H1 (cell line): ENCODE results near the gene MECR. TPM values are rescaled to one million over a fixed set of nuclear protein-coding genes. Genes with fewer than 3 reads are reported as not detected.
A peak's percentile ranks its signal among the peaks of the same experiment; 100 is the strongest.

Source experiments
- CTCF ChIA-PET: fragments of 300-600 bp; sonication (Branson Sonifier 250); formaldehyde crosslinking; loops from one replicate; lab custom pipeline; 2021; ENCODE audit not compliant: partially characterized antibody; lab: Charles Lee
- POLR2A ChIA-PET: fragments of 300-600 bp; sonication (Branson Sonifier 250); formaldehyde crosslinking; loops from one replicate; lab custom pipeline; 2021; ENCODE audit warnings: inconsistent platforms; ENCODE audit not compliant: partially characterized antibody; lab: Charles Lee
- DNase-seq, 2 experiments: peaks; one replicate each; pipeline versions ENCODE4 v3.0.0 to v3.0.0-alpha.2; 2010 to 2022; ENCODE audit warnings: low spot score in 2 of 2, low read depth in 1 of 2, mixed read lengths in 1 of 2
- FAIRE-seq: peaks from 2 replicates; lab custom pipeline; 2011; peaks lifted over from hg19 to GRCh38; lab: Jason Lieb, UNC
- H2AFZ ChIP-seq: 2 replicates; pipeline ENCODE4 v1.8.1; 2012; ENCODE audit warnings: low read length, inconsistent platforms
- H2AK5ac ChIP-seq: 2 replicates; pipeline ENCODE4 v1.6.1; 2013; ENCODE audit warnings: low read depth, low read length
- H2BK120ac ChIP-seq: replicated peaks from 2 replicates; pipeline ENCODE3; 2013; ENCODE audit warnings: low read depth, low read length, inconsistent platforms
- H2BK12ac ChIP-seq: 2 replicates; pipeline ENCODE4 v1.6.1; 2013; ENCODE audit warnings: low read depth, low read length
- H2BK15ac ChIP-seq: 2 replicates; pipeline ENCODE4 v1.6.1; 2013; ENCODE audit warnings: low read length
- H2BK20ac ChIP-seq: 2 replicates; pipeline ENCODE4 v1.6.1; 2013; ENCODE audit warnings: low read length
- H2BK5ac ChIP-seq: 2 replicates; pipeline ENCODE4 v1.6.1; 2013; ENCODE audit warnings: low read depth, low read length
- H3K14ac ChIP-seq: 2 replicates; pipeline ENCODE4 v1.6.1; 2013; ENCODE audit warnings: inconsistent platforms; ENCODE audit not compliant: insufficient read length
- H3K18ac ChIP-seq: 2 replicates; pipeline ENCODE4 v1.6.1; 2013; ENCODE audit warnings: low read length; ENCODE audit errors: extremely low read depth
- H3K23ac ChIP-seq: 2 replicates; pipeline ENCODE4 v1.6.1; 2013; ENCODE audit warnings: inconsistent platforms; ENCODE audit not compliant: insufficient read length
- H3K23me2 ChIP-seq: 2 replicates; pipeline ENCODE4 v1.6.1; 2013; ENCODE audit warnings: low read depth, low read length
- H3K27ac ChIP-seq: 2 replicates; pipeline ENCODE4 v1.6.1; 2011; ENCODE audit warnings: low read depth, low read length, inconsistent platforms
- H3K27me3 ChIP-seq, 4 experiments: replicated peaks in 1 of 4; 1 replicate in 1 of 4; 2 replicates in 3 of 4; pipeline versions ENCODE4 v1.6.1 to v1.8.1; 2011 to 2013; ENCODE audit warnings: low read length in 3 of 4, mild to moderate bottlenecking in 3 of 4, inconsistent platforms in 2 of 4, mixed read lengths in 2 of 4, moderate library complexity in 1 of 4; ENCODE audit not compliant: control insufficient read depth in 3 of 4, insufficient read depth in 3 of 4; ENCODE audit errors: extremely low read depth in 1 of 4
- H3K36me3 ChIP-seq, 4 experiments: 2 replicates each; pipeline versions ENCODE4 v1.6.1 to v1.8.1; 2011 to 2013; ENCODE audit warnings: mild to moderate bottlenecking in 4 of 4, low read length in 3 of 4, moderate library complexity in 2 of 4, control low read depth in 1 of 4, inconsistent platforms in 1 of 4; ENCODE audit not compliant: insufficient read depth in 4 of 4, control insufficient read depth in 2 of 4
- H3K4ac ChIP-seq: replicated peaks from 2 replicates; pipeline ENCODE3; 2013; ENCODE audit warnings: low read length, low read depth, mixed read lengths, inconsistent platforms; ENCODE audit not compliant: insufficient read length
- H3K4me1 ChIP-seq, 4 experiments: replicated peaks in 1 of 4; 1 replicate in 1 of 4; 2 replicates in 3 of 4; pipeline versions ENCODE4 v1.6.1 to v1.8.1; 2011 to 2013; ENCODE audit warnings: low read length in 3 of 4, inconsistent platforms in 2 of 4, mixed read lengths in 1 of 4; ENCODE audit not compliant: insufficient read depth in 4 of 4, control insufficient read depth in 3 of 4
- H3K4me2 ChIP-seq, 2 experiments: 2 replicates each; pipeline versions ENCODE4 v1.6.1 to v1.8.1; 2011 to 2013; ENCODE audit warnings: low read depth in 2 of 2, low read length in 2 of 2, control low read depth in 1 of 2, inconsistent platforms in 1 of 2, mild to moderate bottlenecking in 1 of 2; ENCODE audit not compliant: insufficient read depth in 1 of 2
- H3K4me3 ChIP-seq, 4 experiments: fragments of 200-600, 300-600 bp in 1 of 4; sonication (generic), shearing (Covaris generic), sonication (Bioruptor Twin) in 1 of 4; 2 replicates each; pipeline versions ENCODE4 v1.5.1 to v1.8.1; 2011 to 2016; ENCODE audit warnings: low read length in 4 of 4, low read depth in 3 of 4, control low read depth in 2 of 4, inconsistent platforms in 2 of 4, mild to moderate bottlenecking in 2 of 4, mixed read lengths in 1 of 4, moderate library complexity in 1 of 4; ENCODE audit not compliant: insufficient read depth in 2 of 4; ENCODE audit errors: extremely low read depth in 1 of 4
- H3K56ac ChIP-seq: replicated peaks from 2 replicates; pipeline ENCODE3; 2013; ENCODE audit warnings: low read depth, mild to moderate bottlenecking, mixed read lengths, low read length, inconsistent platforms; ENCODE audit not compliant: insufficient read length
- H3K79me1 ChIP-seq: 2 replicates; pipeline ENCODE4 v1.6.1; 2013; ENCODE audit warnings: low read depth, low read length, control low read depth
- H3K79me2 ChIP-seq, 2 experiments: 2 replicates each; pipeline versions ENCODE4 v1.6.1 to v1.8.1; 2012 to 2013; ENCODE audit warnings: low read length in 2 of 2, mild to moderate bottlenecking in 2 of 2, inconsistent platforms in 1 of 2; ENCODE audit not compliant: insufficient read depth in 2 of 2, control insufficient read depth in 1 of 2
- H3K9ac ChIP-seq, 4 experiments: replicated peaks in 1 of 4; 1 replicate in 1 of 4; 2 replicates in 3 of 4; pipeline versions ENCODE4 v1.6.1 to v1.8.1; 2011 to 2013; ENCODE audit warnings: low read depth in 3 of 4, low read length in 3 of 4, control low read depth in 2 of 4, mild to moderate bottlenecking in 2 of 4, moderate library complexity in 2 of 4, inconsistent platforms in 1 of 4; ENCODE audit errors: extremely low read depth in 1 of 4
- H3K9me3 ChIP-seq, 2 experiments: 2 replicates each; pipeline versions ENCODE4 v1.6.1 to v1.8.1; 2012 to 2013; ENCODE audit warnings: mild to moderate bottlenecking in 2 of 2, moderate library complexity in 2 of 2, control low read depth in 1 of 2, inconsistent platforms in 1 of 2, low read depth in 1 of 2, low read length in 1 of 2, mixed read lengths in 1 of 2; ENCODE audit not compliant: insufficient read depth in 2 of 2
- H4K20me1 ChIP-seq, 2 experiments: replicated peaks in 1 of 2; 2 replicates each; pipeline versions ENCODE3 to v1.8.1; 2011 to 2013; ENCODE audit warnings: inconsistent platforms in 2 of 2, low read length in 2 of 2, mild to moderate bottlenecking in 1 of 2; ENCODE audit not compliant: insufficient read depth in 2 of 2, control insufficient read depth in 1 of 2
- H4K5ac ChIP-seq: 2 replicates; pipeline ENCODE4 v1.6.1; 2013; ENCODE audit warnings: low read length, low read depth, mixed read lengths, inconsistent platforms; ENCODE audit not compliant: insufficient read length
- H4K8ac ChIP-seq: 2 replicates; pipeline ENCODE4 v1.8.0; 2013; ENCODE audit warnings: mild to moderate bottlenecking, moderate library complexity, low read length, inconsistent platforms; ENCODE audit not compliant: insufficient read depth; ENCODE audit errors: extremely low read depth
- H4K91ac ChIP-seq: replicated peaks from 2 replicates; pipeline ENCODE3; 2013; ENCODE audit warnings: low read length, mixed read lengths, inconsistent platforms; ENCODE audit not compliant: insufficient read length
- WGBS, 2 experiments: shearing (Covaris generic) in 1 of 2; methylation state at CpG; one replicate each; pipeline versions ENCODE4 v1.1.6 to v1.1.7; 2013 to 2015; ENCODE audit warnings: low lambda C conversion rate in 2 of 2, mixed read lengths in 2 of 2, inconsistent platforms in 1 of 2, low coverage in 1 of 2, missing lambda C conversion rate in 1 of 2; ENCODE audit not compliant: insufficient replicate concordance in 2 of 2, insufficient coverage in 1 of 2, insufficient read length in 1 of 2; ENCODE audit errors: extremely low coverage in 1 of 2, missing lambda C conversion rate in 1 of 2; 5-methylcytosine and 5-hydroxymethylcytosine counted together
- polyA plus RNA-seq, 7 experiments: library from polyadenylated mRNA; depleted of rRNA in 3 of 7; stranded (reverse) in 5 of 7; unstranded in 2 of 7; fragments of >200 nt in 5 of 7; fragments of 200-250 nt in 2 of 7; gene quantifications; 1 replicate in 5 of 7; 2 replicates in 1 of 7; 4 replicates in 1 of 7; pipeline versions ENCODE4 v1.2.1 to v1.2.3, GENCODE V29; 2011 to 2013; ENCODE audit warnings: missing spikeins in 2 of 7, mixed read lengths in 2 of 7
- total RNA-seq: library from RNA; stranded (reverse); fragmentation: NEBNext Ultra II Directional; extraction: Animal tissue kit (Norgen Biotek cat#: 25700); gene quantifications from 2 replicates; pipeline ENCODE4 v1.2.1, GENCODE V29; 2021

MECR gene
- total and polyA plus RNA-seq, 2 of the 8 experiments (the other 6 are each of a cell fraction or from before 2014, with no cell fraction given) = 24.2 to 24.4 TPM

DNA sequence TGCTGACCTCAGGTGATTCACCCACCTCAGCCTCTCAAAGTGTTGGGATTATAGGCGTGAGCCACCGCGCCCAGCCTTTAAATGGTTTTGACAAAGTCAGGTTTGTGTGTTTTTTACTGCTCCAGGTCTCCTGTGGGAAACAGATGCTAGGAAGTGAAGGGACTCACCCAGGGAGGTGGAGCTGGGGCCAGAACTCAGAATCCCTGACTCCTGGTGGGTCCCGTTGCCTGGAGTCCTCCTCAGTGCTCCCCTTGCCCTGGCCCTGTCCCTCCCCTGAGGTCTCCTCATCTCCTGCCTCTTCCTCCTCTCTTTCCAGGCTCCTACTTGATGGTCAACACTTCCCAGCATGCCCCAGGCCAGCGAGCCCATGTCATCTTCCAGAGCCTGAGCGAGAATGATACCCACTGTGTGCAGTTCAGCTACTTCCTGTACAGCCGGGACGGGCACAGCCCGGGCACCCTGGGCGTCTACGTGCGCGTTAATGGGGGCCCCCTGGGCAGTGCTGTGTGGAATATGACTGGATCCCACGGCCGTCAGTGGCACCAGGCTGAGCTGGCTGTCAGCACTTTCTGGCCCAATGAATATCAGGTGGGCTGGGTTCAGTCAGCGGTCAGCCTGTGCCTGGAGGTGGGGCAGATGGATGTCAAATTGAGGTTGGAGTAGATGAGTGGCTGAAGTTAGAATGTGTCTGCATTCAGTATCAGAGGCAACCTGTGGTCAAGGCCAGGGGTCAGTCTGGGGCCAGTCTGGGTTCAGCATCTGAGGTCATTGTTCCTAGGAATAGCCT is 27.6 kb upstream of the MECR start:
- no peak overlapping the region for H3K14ac ChIP-seq
- POLR2A ChIA-PET = interaction anchor here (0.7 to 2.6 kb wide), 8 partner anchors 8 to 28 kb away, joined by 3 to 11 read pairs (median 4); partner anchors contain the start of gene MECR
- H3K4me3 ChIP-seq = no peak overlapping the region
- no peak overlapping the region for H2BK120ac ChIP-seq
- H3K79me1 ChIP-seq = no peaks in the 10 kb centered on the region; the same call in 1 of the 2 replicates
- no peak overlapping the region for H4K91ac ChIP-seq
- peaks cover 14% of the 10 kb centered on the region; the same call in 1 of the 2 replicates for H3K23me2 ChIP-seq
- no peaks in the 10 kb centered on the region; a peak in 1 of 8 replicates for H3K36me3 ChIP-seq
- H2BK20ac ChIP-seq = no peak overlapping the region
- H2BK12ac ChIP-seq = no peak overlapping the region
- 86% methylated on average over 16 of the region's 16 CpGs; no CpG with 5 or more reads in 1 of the 2 experiments for WGBS, 2 experiments
- no peak overlapping the region for H2BK5ac ChIP-seq
- no peak overlapping the region for H4K8ac ChIP-seq
- H2AK5ac ChIP-seq = no peak overlapping the region
- H3K4me1 ChIP-seq = peaks cover 8 to 23% (median 16%) of the 10 kb centered on the region in 4 experiments
- H2BK15ac ChIP-seq = no peak overlapping the region
- no peaks in the 10 kb centered on the region for H3K79me2 ChIP-seq
- FAIRE-seq (no peak), DNase-seq (no peak)
- H3K18ac ChIP-seq = no peak overlapping the region
- no peak overlapping the region for H3K9ac ChIP-seq
- no peak overlapping the region for H3K56ac ChIP-seq
- H4K20me1 ChIP-seq = peaks cover 0 to 8% of the 10 kb centered on the region in 2 experiments
- no peak overlapping the region for H2AFZ ChIP-seq
- H3K4me2 ChIP-seq = peak overlapping the region in 1 of 2 experiments; percentile 62; a peak in 1 of 4 replicates
- no peak overlapping the region for H4K5ac ChIP-seq
- H3K4ac ChIP-seq = no peak overlapping the region
- H3K23ac ChIP-seq = no peak overlapping the region
- CTCF ChIA-PET = interaction anchor here (0.6 to 4.6 kb wide), 15 partner anchors 11 to 686 kb away, joined by 3 to 19 read pairs (median 4); no protein-coding TSS in a partner anchor
- H3K27me3 ChIP-seq = peaks cover 7 to 33% (median 27%) of the 10 kb centered on the region in 4 experiments
- H3K9me3 ChIP-seq = no peaks in the 10 kb centered on the region
- no peak overlapping the region for H3K27ac ChIP-seq
